ENCODE data around the gene ANP32B.
"Not testable (repeated sequence)": the region's sequence is repeated elsewhere in the genome, so short reads cannot be mapped to it uniquely, and the experiment has no call there.

Gene ANP32B

DNA sequence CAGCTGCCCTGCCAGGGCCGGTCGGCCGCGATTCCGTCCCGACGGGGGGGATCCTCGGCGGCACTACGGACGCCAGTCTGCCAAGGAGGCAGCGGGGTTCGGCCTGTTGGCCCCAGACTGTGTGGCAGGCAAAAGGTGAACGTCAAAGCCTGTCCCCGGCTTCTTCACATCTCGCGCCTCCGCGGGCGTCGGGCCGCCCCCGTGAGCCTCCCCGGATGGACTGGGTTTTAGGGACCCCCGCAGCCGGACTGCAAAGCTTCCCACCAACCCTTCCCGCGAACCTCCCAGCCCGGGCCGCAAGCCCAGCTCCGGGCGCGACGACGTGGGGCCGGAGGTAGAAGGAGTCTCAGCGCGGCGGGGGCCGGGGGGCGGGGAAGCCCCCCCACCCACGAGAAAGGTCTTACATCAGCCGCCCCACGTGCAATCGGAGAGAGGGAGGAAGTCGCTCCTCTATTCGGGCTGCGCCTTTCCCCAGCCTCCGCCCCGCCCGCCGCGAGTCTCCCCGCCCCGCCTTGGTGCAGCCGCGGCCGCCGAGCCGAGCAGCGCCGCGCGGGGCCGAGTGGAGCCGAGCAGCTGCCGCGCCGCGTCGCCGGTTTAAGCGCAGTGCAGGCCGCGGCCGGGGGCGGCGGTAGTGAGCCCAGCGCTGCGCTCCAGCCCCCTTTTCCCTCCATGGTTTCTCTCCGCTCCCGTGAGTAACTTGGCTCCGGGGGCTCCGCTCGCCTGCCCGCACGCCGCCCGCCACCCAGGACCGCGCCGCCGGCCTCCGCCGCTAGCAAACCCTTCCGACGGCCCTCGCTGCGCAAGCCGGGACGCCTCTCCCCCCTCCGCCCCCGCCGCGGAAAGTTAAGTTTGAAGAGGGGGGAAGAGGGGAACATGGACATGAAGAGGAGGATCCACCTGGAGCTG is at the start of gene ANP32B:
Gene ANP32B (plus strand): TSS at position 659 of the 906 bp plus-strand sequence. CDS start 215 bp downstream, at position 874.
- FAIRE-seq = no peak

DNA sequence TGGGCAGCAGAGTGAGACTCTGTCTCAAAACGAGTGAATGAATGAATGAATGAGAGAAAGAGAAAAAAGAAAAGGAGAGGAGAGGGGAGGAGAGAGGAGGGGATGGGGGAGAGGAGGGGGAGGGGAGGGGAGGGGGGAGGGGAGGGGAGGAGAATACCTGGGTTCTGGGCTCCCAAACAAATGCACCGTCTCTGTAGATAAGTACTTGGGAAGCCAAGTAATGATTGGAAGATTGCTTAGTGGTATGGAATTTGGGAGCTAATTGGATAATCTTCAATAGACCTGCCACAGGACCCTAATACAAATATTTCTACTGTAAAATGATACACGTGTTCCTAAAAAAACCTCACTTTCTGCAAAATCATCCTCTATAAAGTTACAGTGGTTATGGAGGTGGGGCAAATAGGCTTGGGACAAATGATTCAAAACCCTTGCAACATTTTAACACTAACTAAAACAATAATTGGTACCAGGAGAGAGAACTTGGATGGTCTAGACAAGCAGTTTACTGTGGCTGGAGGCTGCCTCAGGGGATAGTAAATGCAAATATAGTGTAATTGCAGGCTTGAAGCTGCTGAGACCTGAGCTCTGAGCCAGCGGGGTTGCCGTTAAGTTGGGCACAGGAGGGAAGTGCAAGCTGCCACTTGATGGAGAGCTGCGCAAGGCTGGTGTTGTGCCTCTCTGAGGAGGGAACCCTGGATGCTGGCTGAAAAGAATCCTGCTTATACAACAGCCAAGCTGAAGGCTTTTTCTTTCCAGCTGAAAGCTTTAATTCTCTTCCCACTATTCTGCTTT is 48.6 kb upstream of the ANP32B start:
- no peak for FAIRE-seq

DNA sequence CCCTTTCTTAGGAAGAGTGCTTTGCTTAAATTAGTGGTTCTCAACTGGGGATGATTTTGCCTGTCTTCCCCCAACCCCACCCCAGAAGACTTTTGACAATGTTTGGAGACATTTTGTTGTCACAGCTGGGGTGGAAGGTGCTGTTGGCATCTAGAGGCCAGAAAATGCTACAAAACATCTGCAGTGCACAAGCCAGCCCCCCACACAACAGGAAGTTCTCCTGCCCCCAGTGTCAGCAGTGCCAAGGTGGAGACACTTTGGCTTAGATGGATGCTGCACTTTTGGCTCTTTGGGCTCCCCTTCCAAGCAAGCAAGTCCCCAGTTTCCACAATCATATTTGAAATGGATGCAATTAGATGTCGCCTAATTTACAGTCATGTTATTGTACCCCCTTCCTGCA is 47.9 kb upstream of the ANP32B start:
- FAIRE-seq = no peak

DNA sequence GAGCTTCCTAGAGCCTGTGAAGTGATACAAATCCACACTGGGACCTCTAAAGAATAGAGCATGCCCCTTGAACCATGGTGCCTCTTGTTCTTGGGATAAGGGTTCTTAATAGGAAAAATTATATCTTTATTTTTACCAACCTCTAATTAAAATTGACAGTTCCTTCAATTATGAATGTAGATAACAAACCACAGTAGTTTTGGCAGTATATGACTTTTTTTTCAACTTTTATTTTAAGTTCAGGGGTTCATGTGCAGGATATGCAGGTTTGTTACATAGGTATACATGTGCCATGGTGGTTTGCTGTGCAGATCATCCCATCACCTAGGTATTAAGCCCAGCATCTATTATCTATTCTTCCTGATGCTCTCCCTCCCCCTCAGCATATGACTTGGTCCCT is 46.1 kb upstream of the ANP32B start:
- FAIRE-seq = no peak

DNA sequence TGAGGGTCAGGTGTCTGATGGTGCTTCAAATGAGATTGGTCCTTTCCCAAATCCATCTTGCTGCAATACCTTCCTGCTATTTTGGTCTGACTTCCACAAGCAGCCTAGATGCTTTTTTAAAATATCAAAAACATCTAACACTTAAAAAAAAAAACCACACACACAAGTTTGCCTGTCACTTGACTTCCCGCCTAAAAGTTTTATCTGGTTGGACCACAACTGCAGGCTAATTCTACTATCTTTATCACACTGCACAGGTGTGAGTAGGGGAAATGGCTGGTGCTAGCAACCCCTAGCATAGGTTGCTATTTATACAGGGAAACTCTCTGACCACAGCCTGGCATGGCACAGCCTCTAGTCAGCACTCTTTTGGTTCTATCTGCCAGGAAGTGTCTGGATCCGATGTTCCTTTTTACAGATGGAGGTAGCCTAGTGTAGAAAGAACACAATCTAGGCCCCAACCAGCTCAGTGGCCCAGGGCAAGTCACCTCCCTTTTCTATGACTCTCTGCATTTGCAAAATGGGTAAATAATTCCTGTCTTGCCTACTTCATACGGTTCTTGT is 45.0 kb upstream of the ANP32B start, which contains the start of gene HEMGN:
Gene HEMGN (minus strand): TSS at position 92 of the 564 bp plus-strand sequence. CDS start 36 bp downstream, at position 56.
- FAIRE-seq = no peak

DNA sequence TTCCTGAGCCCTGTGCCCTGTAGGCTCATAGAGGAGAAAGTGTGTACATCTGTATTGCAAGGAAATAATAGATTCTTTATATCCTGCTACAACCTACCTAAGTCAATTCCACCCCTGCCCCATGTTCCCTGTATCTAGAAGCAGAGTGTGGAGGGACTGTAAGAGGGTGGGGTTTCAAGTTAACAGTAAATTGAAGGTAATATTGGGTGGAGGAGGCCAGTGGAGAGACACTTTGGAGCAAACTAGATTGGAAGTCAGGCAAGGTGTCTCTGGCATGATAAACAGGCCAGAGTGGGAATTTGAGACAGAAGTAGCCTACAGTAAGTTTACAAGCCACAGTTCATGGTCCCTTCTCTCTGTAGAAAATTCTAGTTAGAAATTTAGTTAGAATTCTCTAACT is 42.9 kb upstream of the ANP32B start:
- FAIRE-seq = no peak

DNA sequence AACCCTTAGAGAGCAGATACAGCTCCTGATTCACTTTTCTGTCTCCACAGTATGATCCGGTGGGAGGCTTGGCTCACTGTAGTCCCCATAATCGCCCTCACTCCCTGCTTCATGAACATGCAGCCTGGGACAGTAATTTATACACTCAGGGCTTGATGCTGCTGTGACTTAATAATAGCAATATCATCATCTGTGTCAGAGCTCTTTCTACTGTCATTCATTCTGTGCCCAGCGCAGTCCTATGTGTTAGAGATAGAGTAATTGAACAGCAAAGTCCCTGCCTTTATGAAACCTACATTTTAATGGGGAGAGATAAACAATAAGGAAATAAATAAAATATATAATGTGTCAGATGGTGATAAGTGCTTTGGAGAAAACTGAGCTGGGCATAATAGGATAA is 42.4 kb upstream of the ANP32B start:
- no peak for FAIRE-seq

DNA sequence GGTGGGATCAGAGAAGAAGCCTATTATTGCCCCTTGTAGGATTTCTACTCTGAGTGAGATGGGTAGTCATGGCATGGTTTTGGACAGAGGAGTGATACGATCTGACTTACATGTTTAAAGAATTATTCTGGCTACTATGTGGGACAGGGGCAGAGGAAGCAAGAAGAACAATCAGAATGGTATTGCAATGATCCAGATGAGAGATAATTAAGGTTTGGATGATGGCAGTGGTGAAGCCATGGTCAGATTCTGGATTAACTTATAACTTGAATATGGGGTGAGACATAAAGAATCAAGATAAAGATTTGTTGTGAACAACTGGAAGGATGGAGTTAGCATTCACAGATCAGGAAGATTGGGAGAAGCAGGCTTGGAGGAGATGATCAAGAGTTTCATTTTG is 41.8 kb upstream of the ANP32B start:
- FAIRE-seq = no peak

DNA sequence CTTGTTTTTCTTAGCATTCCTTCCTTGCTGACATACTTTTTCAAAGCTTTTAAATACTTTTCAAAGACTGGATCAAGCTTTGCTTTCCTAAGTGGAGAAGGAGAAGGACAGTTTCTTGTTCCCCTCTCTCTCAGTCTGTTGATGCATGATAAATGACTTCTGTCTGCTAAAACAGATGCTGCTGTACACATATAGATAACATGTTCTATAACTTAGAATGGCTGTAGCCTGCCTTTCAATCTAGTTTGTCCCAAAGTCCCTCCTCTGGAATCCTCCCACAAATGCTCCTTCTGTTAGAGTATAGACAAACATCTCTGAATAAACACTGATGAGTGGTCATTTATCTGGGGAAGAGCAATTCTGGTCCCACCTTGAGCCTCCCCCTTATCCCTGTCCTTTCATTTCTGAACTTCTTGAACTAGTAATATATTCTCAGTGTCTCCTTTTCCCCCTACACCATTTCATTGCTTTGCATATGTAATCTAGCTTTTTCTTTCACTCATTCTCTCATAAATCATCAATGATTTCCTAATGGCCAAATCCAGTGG is 39.8 kb upstream of the ANP32B start:
- no peak for FAIRE-seq

DNA sequence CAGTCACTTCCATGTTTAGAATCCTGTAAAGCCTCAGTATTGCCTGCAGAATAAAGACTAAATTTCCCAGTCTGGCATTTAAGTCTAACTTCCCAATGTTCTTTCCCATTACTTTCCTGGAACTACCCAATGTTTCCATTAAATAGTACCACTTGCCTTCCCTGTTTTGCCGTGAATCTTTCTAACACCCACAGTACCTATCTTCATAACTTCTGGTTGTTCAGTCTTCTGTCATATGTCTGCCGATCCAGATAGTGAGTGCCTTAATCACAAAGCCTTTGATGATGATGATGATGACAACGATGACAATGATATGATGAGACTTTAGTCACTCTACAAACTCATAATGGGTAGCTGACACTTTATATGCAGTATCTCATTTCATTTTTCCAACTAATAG is 38.5 kb upstream of the ANP32B start:
- no peak for FAIRE-seq

DNA sequence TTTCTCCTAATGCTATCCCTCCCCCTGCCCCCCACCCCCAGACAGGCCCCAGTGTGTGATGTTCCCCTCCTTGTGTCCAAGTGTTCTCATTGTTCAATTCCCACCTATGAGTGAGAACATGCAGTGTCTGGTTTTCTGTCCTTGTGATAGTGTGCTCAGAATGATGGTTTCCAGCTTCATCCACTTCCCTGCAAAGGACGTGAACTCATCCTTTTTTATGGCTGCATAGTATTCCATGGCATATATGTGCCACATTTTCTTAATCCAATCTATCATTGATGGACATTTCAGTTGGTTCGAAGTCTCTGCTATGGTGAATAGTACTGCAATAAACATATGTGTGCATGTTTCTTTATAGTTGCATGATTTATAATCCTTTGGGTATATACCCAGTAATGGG is 37.7 kb upstream of the ANP32B start:
- FAIRE-seq = not testable (repeated sequence)

DNA sequence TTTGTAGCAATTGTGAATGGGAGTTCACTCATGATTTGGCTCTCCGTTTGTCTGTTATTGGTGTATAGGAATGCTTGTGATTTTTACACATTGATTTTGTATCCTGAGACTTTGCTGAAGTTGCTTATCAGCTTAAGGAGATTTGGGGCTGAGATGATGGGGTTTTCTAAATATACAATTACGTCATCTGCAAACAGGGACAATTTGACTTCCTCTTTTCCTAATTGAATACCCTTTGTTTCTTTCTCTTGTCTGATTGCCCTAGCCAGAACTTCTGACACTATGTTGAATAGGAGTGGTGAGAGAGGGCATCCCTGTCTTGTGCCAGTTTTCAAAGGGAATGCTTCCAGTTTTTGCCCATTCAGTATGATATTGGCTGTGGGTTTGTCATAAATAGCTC is 36.0 kb upstream of the ANP32B start:
- FAIRE-seq = not testable (repeated sequence)

DNA sequence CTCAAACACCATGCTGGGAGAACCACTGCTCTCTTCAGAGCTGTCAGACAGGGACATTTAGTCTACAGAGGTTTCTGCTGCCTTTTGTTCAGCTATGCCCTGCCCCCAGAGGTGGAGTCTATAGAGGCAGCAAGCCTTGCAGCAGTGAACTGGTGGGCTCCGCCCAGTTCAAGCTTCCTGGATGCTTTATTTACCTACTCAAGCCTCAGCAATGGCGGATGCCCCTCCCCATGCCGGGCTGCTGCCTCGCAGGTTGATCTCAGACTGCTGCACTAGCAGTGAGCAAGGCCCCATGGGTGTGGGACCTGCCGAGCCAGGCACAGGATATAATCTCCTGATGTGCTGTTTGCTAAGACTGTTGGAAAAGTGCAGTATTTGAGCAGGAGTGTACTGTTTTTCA is 32.3 kb upstream of the ANP32B start:
- not testable (repeated sequence) for FAIRE-seq

DNA sequence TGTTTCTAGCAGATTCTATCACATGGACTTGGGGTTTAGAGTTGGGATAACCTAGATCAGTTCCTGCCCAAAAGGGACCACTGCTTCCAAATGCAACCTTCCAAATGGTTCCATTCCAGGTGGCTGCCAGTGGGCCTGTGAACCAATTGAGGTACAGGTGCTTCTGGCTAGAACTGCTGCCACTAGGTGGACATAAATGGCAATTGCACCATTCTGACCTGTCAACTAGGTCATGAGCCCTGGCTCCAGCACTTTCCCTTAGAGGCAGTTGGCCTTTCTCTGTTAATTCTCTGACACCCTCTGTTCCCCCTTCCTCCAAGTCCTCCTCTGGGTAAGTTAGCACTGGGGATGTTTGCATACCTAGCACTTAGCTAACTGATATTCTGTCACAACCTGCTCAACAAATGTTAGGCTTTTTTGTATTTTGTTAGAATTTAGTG is 28.6 kb upstream of the ANP32B start:
- FAIRE-seq = no peak

DNA sequence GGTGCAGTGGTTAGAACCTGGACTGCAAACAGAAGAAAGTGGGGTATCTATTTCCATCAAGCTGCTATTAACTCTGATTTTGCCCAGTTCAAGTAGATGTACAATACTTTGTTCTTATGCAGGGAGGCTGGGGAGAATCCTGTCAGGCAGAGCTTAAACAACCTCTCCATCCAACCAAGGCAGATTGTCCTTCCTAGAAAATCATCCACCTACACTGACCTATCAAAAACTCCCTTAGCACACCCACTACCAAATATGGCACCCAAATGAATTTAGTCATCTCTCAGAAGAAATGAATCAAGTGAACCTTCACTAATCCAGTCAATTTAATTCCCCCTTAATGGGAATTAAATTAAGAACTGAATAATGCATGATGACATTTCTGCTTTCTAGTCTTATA is 26.8 kb upstream of the ANP32B start:
- FAIRE-seq = no peak

DNA sequence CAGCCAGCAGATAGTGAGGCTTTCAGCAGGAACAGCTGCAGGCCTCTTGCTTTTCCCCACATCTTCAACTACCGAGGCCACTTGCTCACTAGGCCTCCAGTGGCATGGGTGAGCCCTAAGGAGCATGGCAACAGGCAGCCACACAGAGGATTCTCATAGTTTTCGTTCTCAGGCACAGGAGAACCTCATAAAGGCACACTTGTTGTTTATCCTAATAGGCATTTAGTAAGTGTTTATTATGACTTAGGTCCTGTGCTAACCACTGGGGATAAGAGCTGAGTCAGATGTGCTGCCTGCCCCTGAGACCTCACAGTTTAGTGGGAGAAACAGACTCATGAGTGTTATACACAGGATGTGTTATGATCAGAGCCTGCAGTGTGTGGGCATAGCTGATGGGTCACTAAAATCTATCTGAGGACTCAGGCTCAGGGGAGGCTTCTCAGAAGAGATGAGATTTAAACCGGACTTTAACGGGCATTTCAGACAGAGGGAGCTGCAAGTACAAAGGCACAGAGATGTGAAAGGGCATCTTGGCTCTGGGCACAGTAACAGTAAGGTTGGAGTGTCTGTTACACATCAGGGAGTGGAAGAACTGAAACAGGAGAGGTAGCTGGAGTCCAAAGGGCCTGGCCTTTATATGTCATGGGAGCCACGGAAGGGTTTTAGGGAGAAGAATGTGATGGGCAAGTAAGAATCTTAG is 24.2 kb upstream of the ANP32B start:
- no peak for FAIRE-seq

DNA sequence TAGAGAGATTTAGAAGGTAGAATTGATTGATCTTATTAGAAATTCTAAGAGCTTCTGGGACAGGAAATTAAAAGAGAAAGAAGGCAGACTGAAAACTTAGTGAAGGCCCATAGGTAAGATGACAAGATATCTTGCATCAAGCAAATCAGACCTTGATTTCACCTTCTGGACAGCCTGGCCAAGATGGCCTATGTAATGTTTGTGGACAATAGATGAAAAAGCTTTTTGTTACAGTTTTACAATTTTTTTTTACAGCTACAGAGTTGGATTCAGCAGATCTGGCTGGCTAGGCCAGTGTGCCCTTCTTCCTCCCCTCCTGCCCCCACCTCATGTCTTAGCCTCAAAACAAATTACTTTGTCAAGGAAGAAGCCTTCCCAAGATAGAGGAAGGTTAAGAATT is 23.6 kb upstream of the ANP32B start:
- no peak for FAIRE-seq

DNA sequence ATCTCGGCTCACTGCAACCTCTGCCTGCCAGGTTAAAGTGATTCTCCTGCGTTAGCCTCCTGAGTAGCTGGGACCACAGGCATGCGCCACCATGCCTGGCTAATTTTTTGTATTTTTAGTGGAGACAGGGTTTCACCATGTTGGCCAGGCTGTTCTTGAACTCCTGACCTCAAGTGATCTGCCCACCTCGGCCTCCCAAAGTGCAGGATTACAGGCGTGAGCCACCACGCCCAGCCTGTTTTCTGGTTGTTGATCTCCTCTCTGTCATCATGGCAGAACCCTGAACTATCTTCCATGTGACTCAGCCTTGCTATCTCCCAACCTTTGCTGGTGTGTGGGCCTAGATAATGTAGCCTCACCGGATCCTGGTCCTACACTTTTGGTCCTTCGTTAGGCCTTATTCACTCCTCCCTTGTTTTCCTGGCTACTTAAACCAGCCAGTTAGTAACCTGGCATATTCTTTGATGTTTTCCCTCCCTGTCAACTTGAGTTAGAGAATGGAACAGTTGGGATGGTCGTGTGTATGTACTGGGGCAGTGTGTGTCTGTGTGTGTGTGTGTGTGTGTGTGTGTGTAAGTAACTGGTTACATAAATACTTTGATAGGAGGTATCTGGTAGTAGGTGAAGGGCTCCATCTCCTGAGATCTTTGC is 22.3 kb upstream of the ANP32B start:
- FAIRE-seq = not testable (repeated sequence)

DNA sequence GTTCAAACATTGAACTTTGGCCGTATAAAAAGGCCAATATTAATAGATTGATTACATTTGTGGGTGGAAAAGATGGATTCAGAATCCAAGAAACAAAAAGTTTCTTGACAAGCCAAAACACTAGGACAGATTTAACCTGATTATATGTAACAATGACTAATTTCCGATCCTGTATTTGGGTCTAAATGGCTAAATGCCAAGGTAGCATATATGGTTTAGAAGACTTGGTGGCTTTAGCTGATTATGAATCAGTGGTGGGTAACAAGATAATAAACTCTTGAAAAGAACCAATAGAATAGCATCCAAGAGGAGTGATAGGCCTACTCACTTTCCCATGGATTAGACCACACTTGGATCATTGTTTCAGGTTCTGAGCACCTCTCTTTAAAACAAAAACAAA is 21.8 kb upstream of the ANP32B start:
- no peak for FAIRE-seq

DNA sequence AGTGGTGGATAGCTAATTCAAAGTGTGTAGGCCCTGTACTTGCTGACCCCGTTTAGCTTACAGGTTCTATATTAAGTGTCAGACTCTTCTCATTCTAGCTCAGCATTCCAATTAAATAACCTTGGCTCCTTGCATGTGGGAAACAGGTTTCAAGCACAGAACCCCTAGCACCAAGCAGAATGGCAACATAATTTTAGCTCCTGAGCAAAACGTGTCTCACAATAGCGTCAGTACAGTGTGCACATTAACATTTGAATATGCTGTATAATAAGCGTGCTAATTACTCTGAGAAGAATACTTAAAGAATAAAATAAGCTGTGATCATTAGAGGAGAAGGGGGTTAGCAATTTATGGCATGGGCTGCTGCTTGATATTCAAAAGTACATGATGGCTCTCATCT is 21.0 kb upstream of the ANP32B start:
- no peak for FAIRE-seq

DNA sequence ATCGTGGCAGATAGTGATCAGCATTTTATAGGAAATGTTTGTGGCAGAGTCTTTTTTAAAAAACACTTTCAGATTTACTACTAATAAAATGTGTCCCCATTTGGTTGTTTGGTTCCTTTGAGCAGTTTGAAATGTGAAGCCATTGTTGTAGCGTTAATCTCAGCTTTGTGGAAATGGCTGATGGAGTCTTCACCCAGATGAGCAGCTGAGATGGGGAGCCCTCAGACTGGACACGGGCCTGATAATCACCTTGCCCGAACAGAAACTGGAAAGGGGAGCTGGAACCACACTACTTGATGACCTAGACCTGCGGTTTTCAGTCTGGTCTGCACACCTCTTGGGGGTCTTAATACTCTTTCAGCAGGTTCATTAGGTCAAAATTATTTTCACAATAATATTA is 20.6 kb upstream of the ANP32B start:
- no peak for FAIRE-seq

DNA sequence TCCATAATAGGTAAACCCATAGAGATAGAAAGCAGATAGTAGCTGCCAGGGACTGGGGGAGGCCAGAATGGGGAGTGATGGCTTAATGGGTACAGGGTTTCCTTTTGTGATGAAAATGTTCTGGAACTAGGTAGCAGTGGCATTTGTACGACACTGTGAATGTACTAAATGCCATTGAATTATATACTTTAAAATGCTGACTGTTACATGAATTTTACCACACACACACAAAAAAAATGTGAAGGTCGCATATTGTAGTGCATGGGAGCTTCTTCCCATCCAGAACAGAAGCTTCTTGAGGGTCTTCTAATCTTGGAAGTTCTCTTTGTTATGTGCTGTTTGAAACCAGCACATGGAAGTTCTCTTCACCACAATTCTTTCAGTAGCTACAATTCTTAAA is 19.9 kb upstream of the ANP32B start:
- FAIRE-seq = no peak

Measured in endometrium (tissue), 2 donors.